MM.1S (cell line): ENCODE results near the gene BORCS6.

Experiments
- DNase-seq: peaks from one replicate; pipeline ENCODE4 v3.0.0-alpha.2; 2015
- H2AFZ ChIP-seq: fragments of 300-600 bp; sonication (generic); 2 replicates; pipeline ENCODE4 v1.6.0; 2016; ENCODE audit warnings: antibody characterized with exemption, low read length
- H3F3A ChIP-seq: fragments of 300-600 bp; sonication (generic); 2 replicates; pipeline ENCODE4 v1.6.1; 2016; ENCODE audit warnings: mild to moderate bottlenecking, antibody characterized with exemption, low read length, moderate library complexity, mixed read lengths; ENCODE audit not compliant: insufficient read depth
- H3K27ac ChIP-seq: fragments of 300-600 bp; sonication (generic); 2 replicates; pipeline ENCODE4 v1.5.1; 2016; ENCODE audit warnings: mild to moderate bottlenecking, low read length
- H3K27me3 ChIP-seq: fragments of 300-600 bp; sonication (generic); replicated peaks from 2 replicates; pipeline ENCODE4 v1.6.0; 2016; ENCODE audit warnings: low read length; ENCODE audit not compliant: insufficient read depth
- H3K36me3 ChIP-seq: fragments of 300-600 bp; sonication (generic); replicated peaks from 2 replicates; pipeline ENCODE4 v1.6.1; 2016; ENCODE audit warnings: mild to moderate bottlenecking, low read length, mixed read lengths; ENCODE audit not compliant: insufficient read depth
- H3K4me1 ChIP-seq: fragments of 300-600 bp; sonication (generic); 2 replicates; pipeline ENCODE4 v1.6.1; 2016; ENCODE audit warnings: low read length, mixed read lengths
- H3K4me2 ChIP-seq: fragments of 300-600 bp; sonication (generic); 2 replicates; pipeline ENCODE4 v1.6.0; 2016; ENCODE audit warnings: low read depth, low read length
- H3K4me3 ChIP-seq: fragments of 300-600 bp; sonication (generic); 2 replicates; pipeline ENCODE4 v1.5.1; 2016; ENCODE audit warnings: low read length, mixed read lengths
- H3K79me2 ChIP-seq: fragments of 300-600 bp; sonication (generic); 2 replicates; pipeline ENCODE4 v1.6.1; 2016; ENCODE audit warnings: mixed run types, low read length, mixed read lengths
- H3K9ac ChIP-seq: fragments of 300-600 bp; sonication (generic); 2 replicates; pipeline ENCODE4 v1.6.1; 2016; ENCODE audit warnings: low read length, mixed read lengths
- H3K9me2 ChIP-seq: fragments of 300-600 bp; sonication (generic); replicated peaks from 2 replicates; pipeline ENCODE4 v1.6.1; 2016; ENCODE audit warnings: mild to moderate bottlenecking, low read length, mixed read lengths; ENCODE audit not compliant: insufficient read depth
- H3K9me3 ChIP-seq: fragments of 300-600 bp; sonication (generic); replicated peaks from 2 replicates; pipeline ENCODE4 v1.6.1; 2016; ENCODE audit warnings: mild to moderate bottlenecking, low read length, mixed read lengths; ENCODE audit not compliant: insufficient read depth
- H4K20me1 ChIP-seq: fragments of 300-600 bp; sonication (generic); 2 replicates; pipeline ENCODE4 v1.6.1; 2016; ENCODE audit warnings: mild to moderate bottlenecking, low read length, moderate library complexity, mixed read lengths; ENCODE audit not compliant: insufficient read depth
- EZH2 ChIP-seq: fragments of 300-600 bp; sonication (generic); optimal IDR thresholded peaks from 2 replicates; pipeline ENCODE3; 2017; ENCODE audit warnings: low read depth, mild to moderate bottlenecking, antibody characterized with exemption, low read length, mixed read lengths
- EZH2phosphoT487 ChIP-seq: fragments of 300-600 bp; sonication (generic); IDR thresholded peaks from 2 replicates; pipeline ENCODE4 v1.6.1; 2018; ENCODE audit warnings: antibody characterized with exemption, low read length
- TF ChIP-seq, protein P1 (sequence below): fragments of 300-600 bp; sonication (generic); IDR thresholded peaks from 2 replicates; pipeline ENCODE4 v1.5.1; 2016; ENCODE audit warnings: antibody characterized with exemption, low read length, mixed read lengths

The BORCS6 gene

GRCh38 chr17:8167526-8167925 is 22.5 kb downstream of the BORCS6 start:
- Histone ChIP-seq H3K9me3 (no peaks in the 10 kb centered on the region), H3K36me3 (no peaks in the 10 kb centered on the region), H4K20me1 (no peaks in the 10 kb centered on the region), H3K4me1 (peaks cover 13% of the 10 kb centered on the region), H2AFZ (no peak overlapping the region), H3K27me3 (no peaks in the 10 kb centered on the region), H3F3A (peaks cover 7% of the 10 kb centered on the region), H3K9me2 (no peaks in the 10 kb centered on the region), H3K9ac (no peak overlapping the region), H3K4me2 (no peak overlapping the region), H3K27ac (no peak overlapping the region), H3K4me3 (no peak overlapping the region), H3K79me2 (peaks cover 7% of the 10 kb centered on the region)
- no peak for DNase-seq
- no peak for TF ChIP-seq EZH2phosphoT487
- no peak for TF ChIP-seq EZH2
- TF ChIP-seq, protein P1, sequence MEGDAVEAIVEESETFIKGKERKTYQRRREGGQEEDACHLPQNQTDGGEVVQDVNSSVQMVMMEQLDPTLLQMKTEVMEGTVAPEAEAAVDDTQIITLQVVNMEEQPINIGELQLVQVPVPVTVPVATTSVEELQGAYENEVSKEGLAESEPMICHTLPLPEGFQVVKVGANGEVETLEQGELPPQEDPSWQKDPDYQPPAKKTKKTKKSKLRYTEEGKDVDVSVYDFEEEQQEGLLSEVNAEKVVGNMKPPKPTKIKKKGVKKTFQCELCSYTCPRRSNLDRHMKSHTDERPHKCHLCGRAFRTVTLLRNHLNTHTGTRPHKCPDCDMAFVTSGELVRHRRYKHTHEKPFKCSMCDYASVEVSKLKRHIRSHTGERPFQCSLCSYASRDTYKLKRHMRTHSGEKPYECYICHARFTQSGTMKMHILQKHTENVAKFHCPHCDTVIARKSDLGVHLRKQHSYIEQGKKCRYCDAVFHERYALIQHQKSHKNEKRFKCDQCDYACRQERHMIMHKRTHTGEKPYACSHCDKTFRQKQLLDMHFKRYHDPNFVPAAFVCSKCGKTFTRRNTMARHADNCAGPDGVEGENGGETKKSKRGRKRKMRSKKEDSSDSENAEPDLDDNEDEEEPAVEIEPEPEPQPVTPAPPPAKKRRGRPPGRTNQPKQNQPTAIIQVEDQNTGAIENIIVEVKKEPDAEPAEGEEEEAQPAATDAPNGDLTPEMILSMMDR = no peak

DNA sequence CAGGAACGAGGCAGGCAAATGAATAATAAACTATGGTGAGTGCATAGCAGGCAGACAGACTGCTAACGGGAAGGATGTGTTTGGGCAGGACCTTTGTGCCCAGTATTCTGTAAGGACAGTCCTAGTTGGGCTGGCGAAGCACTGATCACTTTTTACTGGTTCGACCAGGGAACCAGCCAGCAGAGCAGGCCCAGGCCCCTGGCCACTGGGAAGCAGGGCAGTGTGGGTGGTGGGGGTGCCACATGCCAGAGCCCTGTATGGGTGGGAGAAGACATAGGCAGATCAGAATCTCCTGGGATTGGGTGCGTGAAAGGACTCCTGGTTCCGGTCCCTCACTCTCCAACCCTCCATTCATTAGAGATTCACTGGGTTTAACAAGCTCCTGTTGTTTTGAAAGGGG is 23.2 kb downstream of the BORCS6 start:
- H3K79me2 ChIP-seq = peaks cover 15% of the 10 kb centered on the region
- DNase-seq = no peak
- peaks cover 11% of the 10 kb centered on the region for H3K4me1 ChIP-seq
- H3K4me2 ChIP-seq = no peak overlapping the region
- H3K27ac ChIP-seq = no peak overlapping the region
- no peaks in the 10 kb centered on the region for H3K9me3 ChIP-seq
- H2AFZ ChIP-seq = no peak overlapping the region
- TF ChIP-seq, protein P1 = no peak
- TF ChIP-seq EZH2phosphoT487 = no peak
- no peak for TF ChIP-seq EZH2
- no peaks in the 10 kb centered on the region for H3K27me3 ChIP-seq
- H3K4me3 ChIP-seq = no peak overlapping the region
- peaks cover 8% of the 10 kb centered on the region; the same call in 1 of the 2 replicates for H3F3A ChIP-seq
- no peaks in the 10 kb centered on the region for H3K9me2 ChIP-seq
- H3K36me3 ChIP-seq = no peaks in the 10 kb centered on the region
- no peak overlapping the region for H3K9ac ChIP-seq
- no peaks in the 10 kb centered on the region for H4K20me1 ChIP-seq

DNA sequence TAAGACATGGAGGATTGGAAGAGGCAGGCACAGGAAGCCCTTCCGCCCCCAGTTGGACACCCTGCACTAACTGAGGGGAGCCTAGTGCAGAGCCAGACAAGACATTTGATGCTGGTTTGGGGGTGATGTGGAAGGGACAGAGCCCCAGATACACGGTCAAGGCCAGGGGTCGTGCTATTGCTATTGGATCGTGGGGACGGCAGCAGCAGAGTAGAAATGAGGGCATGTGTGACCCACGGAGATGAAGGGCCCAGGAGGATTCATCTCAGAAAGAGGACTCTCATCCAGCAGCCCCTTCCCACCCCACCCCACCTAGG is 25.2 kb downstream of the BORCS6 start:
- H4K20me1 ChIP-seq = no peaks in the 10 kb centered on the region
- H3K36me3 ChIP-seq = no peaks in the 10 kb centered on the region
- no peaks in the 10 kb centered on the region for H3K9me2 ChIP-seq
- H2AFZ ChIP-seq = no peak overlapping the region
- peaks cover 16% of the 10 kb centered on the region; the same call in 1 of the 2 replicates for H3F3A ChIP-seq
- DNase-seq = no peak
- no peaks in the 10 kb centered on the region for H3K27me3 ChIP-seq
- H3K9ac ChIP-seq = no peak overlapping the region
- peaks cover 17% of the 10 kb centered on the region for H3K4me1 ChIP-seq
- H3K27ac ChIP-seq = no peak overlapping the region
- H3K4me2 ChIP-seq = no peak overlapping the region
- TF ChIP-seq EZH2phosphoT487 (no peak), EZH2 (no peak)
- TF ChIP-seq, protein P1 = no peak
- no peaks in the 10 kb centered on the region for H3K9me3 ChIP-seq
- no peak overlapping the region for H3K4me3 ChIP-seq
- peaks cover 27% of the 10 kb centered on the region for H3K79me2 ChIP-seq
